Measurements from ENCODE around the gene LAMTOR2.
"Not testable (repeated sequence)": the region's sequence is repeated elsewhere in the genome, so short reads cannot be mapped to it uniquely, and the experiment has no call there.

DNA sequence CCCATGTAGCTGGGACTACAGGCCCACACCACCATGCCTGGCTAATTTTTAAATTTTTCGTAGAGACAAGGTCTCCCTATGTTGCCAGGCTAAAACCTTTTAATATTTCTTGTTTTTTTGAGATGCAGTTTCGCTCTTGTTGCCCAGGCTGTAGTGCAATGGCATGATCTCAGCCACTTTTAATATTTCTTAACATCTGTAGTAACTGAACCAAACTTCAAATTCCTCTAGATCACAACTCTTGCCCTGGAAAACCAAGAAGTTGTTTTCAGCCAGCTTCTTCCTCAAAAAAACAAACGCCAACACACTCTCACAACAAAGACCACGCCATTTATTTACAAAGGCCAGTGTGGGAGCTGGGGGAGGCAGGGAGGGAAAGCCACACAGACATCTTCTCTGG lies 19.6 kb upstream of the LAMTOR2 start:
- TF ChIP-seq, protein P1, sequence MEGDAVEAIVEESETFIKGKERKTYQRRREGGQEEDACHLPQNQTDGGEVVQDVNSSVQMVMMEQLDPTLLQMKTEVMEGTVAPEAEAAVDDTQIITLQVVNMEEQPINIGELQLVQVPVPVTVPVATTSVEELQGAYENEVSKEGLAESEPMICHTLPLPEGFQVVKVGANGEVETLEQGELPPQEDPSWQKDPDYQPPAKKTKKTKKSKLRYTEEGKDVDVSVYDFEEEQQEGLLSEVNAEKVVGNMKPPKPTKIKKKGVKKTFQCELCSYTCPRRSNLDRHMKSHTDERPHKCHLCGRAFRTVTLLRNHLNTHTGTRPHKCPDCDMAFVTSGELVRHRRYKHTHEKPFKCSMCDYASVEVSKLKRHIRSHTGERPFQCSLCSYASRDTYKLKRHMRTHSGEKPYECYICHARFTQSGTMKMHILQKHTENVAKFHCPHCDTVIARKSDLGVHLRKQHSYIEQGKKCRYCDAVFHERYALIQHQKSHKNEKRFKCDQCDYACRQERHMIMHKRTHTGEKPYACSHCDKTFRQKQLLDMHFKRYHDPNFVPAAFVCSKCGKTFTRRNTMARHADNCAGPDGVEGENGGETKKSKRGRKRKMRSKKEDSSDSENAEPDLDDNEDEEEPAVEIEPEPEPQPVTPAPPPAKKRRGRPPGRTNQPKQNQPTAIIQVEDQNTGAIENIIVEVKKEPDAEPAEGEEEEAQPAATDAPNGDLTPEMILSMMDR (conservative IDR thresholded peaks at IDR 0.05), result not testable (repeated sequence)
- TF ChIP-seq ZFX (IDR thresholded peaks at IDR 0.05), result not testable (repeated sequence)

All from C4-2B (cell line).